Spinal cord (tissue), 10 donors: ENCODE data around the gene COL25A1. TPM values are rescaled to one million over a fixed set of nuclear protein-coding genes. Genes with fewer than 3 reads are reported as not detected.
A peak's percentile ranks its signal among the peaks of the same experiment; 100 is the strongest.

Source experiments
- DNase-seq, 6 donors: peaks; one replicate each; pipeline versions ENCODE4 v3.0.0 to v3.0.0-alpha.2; 2013 to 2015; ENCODE audit warnings: low spot score in 6 of 6, low read depth in 4 of 6
- H3K27ac ChIP-seq: one replicate; pipeline ENCODE4 v1.5.1; 2013; ENCODE audit warnings: low read depth, low read length, control low read depth
- H3K27me3 ChIP-seq: one replicate; pipeline ENCODE4 v1.6.1; 2013; ENCODE audit warnings: low read length; ENCODE audit not compliant: control insufficient read depth, insufficient read depth
- H3K36me3 ChIP-seq: one replicate; pipeline ENCODE4 v1.6.1; 2013; ENCODE audit warnings: low read length; ENCODE audit not compliant: control insufficient read depth, insufficient read depth
- H3K4me1 ChIP-seq: one replicate; pipeline ENCODE4 v1.6.1; 2013; ENCODE audit warnings: low read length; ENCODE audit not compliant: control insufficient read depth, insufficient read depth
- H3K4me3 ChIP-seq: one replicate; pipeline ENCODE4 v1.5.1; 2013; ENCODE audit warnings: low read depth, low read length, control low read depth
- H3K9me3 ChIP-seq: one replicate; pipeline ENCODE4 v1.6.1; 2013; ENCODE audit warnings: low read length; ENCODE audit not compliant: control insufficient read depth, insufficient read depth
- WGBS: methylation state at CpG from one replicate; pipeline ENCODE4 v1.1.5; 2013; ENCODE audit warnings: missing lambda C conversion rate; ENCODE audit not compliant: insufficient coverage; 5-methylcytosine and 5-hydroxymethylcytosine counted together
- polyA plus RNA-seq, 2 donors: library from polyadenylated mRNA; unstranded; fragments of 120-200 nt; gene quantifications; one replicate each; pipeline ENCODE4 v1.2.1, GENCODE V29; 2013; ENCODE audit not compliant: insufficient read length in 2 of 2
- total RNA-seq, 2 donors: library from RNA; depleted of rRNA in 1 of 2; stranded (reverse); fragments of 120-200 nt in 1 of 2; fragments of >200 nt in 1 of 2; gene quantifications; one replicate each; pipeline versions ENCODE4 v1.2.3 to v1.2.4, GENCODE V29; 2013 to 2014
- donor health status: healthy.

The COL25A1 gene
- total and polyA plus RNA-seq, 4 donors, result 9.3 to 33.6 (median 13.4) TPM

DNA sequence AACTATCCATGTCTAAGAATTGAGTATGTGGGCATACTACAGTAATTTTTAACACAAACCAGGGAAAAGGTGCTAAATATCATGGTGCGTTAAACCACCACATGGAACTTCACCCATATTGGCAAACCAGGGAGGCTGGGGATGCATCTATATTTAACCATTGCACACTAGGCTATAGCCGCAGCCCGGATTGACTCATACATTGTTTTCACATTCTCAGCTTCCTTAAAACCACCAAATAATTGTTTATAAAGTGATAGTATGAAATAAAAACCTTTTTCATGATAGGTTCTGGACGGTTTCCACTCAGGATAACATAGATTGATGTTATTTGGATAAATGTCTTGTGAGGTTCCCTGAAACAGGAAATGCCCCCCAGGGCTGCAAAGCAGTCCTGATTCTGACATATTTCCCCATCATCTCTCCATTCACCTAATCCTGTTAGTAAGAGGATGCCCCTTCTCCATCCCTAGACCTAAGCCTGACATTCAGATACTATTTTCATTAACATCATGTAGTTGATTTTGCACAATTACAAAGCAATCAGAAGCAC is 7.9 kb downstream of the COL25A1 start:
- DNase-seq, result peak in 1 of 6 donors; percentile 78
- no peak overlapping the region for H3K4me3 ChIP-seq
- H3K4me1 ChIP-seq, result no peaks in the 10 kb centered on the region
- no peaks in the 10 kb centered on the region for H3K36me3 ChIP-seq
- no CpG with 5 or more reads among the region's 4 CpGs for WGBS
- no peaks in the 10 kb centered on the region for H3K27me3 ChIP-seq
- H3K27ac ChIP-seq, result no peak overlapping the region
- H3K9me3 ChIP-seq, result no peaks in the 10 kb centered on the region

DNA sequence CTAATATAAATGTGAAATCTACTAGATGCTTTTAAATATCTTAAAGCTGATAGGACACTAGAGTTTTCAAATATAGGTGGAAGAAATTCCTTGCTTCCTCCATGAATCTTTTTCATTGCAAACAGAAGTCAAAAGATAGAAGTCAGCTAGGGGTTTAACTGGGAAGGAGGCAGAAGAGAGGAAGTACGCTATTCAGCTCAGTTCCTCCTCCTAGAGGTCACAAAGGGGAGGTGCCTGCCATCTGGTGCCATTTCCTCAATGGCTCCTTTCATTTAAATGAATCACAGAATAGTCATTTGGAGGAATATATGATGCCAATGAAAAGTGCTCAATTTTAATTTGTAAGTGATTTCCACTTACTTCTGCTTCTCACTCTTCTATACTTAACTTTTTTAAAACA is 8.5 kb downstream of the COL25A1 start:
- H3K36me3 ChIP-seq, result no peaks in the 10 kb centered on the region
- H3K4me1 ChIP-seq, result no peaks in the 10 kb centered on the region
- WGBS, result no CpG with 5 or more reads among the region's 1 CpG
- H3K27me3 ChIP-seq, result no peaks in the 10 kb centered on the region
- H3K9me3 ChIP-seq, result no peaks in the 10 kb centered on the region
- no peak for DNase-seq
- H3K27ac ChIP-seq, result no peak overlapping the region
- H3K4me3 ChIP-seq, result no peak overlapping the region

DNA sequence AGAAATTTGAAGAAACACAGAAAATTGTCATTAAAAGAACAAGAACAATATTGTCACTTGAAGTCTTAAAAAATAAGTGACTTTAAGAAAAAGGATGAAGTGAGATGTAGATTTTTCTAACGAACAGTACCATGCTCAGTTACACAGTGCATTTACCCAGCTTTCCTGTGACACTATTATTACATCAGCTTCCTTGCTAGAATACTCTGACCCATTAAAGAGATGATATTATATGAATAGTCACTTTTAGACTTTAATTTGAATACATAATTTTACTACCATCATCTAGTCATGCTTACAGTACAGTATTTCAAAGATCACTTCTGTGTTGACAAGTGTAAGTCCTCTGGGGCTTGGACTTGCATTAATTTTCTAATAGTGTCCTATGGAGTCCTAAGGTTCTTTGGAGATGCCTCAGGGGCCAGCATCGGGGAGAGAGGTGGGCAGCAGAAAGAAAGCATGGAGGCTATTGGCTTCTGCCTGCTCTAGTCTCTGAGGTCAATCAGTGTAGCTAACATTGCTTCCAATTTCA is 10.7 kb downstream of the COL25A1 start:
- no peak overlapping the region for H3K4me3 ChIP-seq
- H3K27ac ChIP-seq, result no peak overlapping the region
- H3K36me3 ChIP-seq, result no peaks in the 10 kb centered on the region
- no CpG with 5 or more reads among the region's 2 CpGs for WGBS
- H3K9me3 ChIP-seq, result no peaks in the 10 kb centered on the region
- no peak for DNase-seq
- H3K27me3 ChIP-seq, result no peaks in the 10 kb centered on the region
- H3K4me1 ChIP-seq, result no peaks in the 10 kb centered on the region

DNA sequence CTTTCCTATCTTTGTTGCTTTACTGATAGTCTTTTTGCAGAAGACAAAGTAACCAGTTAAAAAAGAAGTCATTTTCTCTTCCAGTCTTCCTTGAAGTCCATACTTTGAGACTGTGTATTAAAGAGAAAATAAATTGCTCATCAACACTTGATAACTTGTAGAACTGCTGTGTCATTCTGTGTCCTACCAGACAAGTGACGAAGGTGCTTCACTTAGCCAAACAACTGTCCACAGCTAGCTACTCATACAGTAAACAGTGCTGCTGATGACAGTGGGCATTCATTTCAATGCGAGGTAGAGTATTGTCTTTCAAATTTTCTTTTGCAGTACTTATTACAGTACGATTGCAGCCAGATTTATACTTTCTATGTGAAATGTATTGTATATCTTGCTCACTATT is 11.5 kb downstream of the COL25A1 start:
- H3K27me3 ChIP-seq, result no peaks in the 10 kb centered on the region
- no peak overlapping the region for H3K4me3 ChIP-seq
- no peaks in the 10 kb centered on the region for H3K9me3 ChIP-seq
- H3K4me1 ChIP-seq, result no peaks in the 10 kb centered on the region
- H3K27ac ChIP-seq, result no peak overlapping the region
- WGBS, result no CpG with 5 or more reads among the region's 3 CpGs
- no peak for DNase-seq
- no peaks in the 10 kb centered on the region for H3K36me3 ChIP-seq

DNA sequence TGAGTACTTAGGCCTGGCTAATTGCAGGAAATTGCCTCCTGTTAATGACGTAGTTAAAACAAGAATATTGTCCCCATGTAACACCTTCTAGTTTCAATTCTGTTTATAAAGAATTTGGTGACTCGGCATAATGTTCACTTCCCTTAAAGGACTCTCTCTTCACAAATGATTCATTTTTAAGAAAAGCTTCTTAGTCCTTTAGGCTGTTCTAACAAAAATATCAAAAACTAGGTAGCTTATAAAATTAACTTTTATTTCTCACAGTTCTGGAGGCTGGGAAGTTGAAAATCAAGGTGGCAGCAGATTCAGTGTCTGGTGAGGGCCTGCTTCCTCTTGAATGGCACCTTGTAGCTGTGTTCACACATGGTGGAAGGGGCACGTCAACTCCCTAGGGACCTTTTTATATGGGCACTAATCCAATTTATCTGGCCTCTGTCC is 23.8 kb downstream of the COL25A1 start:
- peak in 1 of 6 donors; percentile 63 for DNase-seq
- no peaks in the 10 kb centered on the region for H3K27me3 ChIP-seq
- no peaks in the 10 kb centered on the region for H3K4me1 ChIP-seq
- WGBS, result no CpG with 5 or more reads among the region's 3 CpGs
- no peaks in the 10 kb centered on the region for H3K36me3 ChIP-seq
- H3K27ac ChIP-seq, result no peak overlapping the region
- no peak overlapping the region for H3K4me3 ChIP-seq
- no peaks in the 10 kb centered on the region for H3K9me3 ChIP-seq

DNA sequence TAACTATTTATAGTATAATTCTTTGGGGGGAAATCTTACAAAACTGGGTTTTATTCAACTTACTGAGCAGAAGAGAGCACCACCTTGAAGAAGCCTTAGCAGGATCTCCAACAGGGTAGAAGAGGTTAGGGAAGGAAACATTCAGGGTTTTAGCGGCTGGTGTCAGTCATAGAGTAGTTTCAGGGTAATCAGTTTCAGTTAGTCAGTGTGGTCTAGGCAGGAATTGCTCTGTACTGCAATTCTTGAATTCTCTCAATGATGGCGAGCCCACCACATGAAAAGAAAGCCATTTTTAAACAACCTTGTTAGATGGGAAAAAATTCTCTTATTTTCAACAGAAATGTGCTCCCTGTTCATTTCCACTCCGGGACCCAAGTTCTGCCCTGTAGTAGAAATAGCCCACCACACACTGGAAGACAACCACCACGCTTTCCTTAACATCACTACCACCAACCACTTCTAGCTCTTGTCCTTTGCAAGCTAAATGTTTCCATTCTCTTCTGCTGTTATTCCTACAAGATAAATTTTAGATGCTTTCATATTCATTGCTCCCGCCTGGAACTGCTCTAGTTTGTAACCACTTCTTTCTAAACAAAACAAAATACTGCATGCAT is 25.9 kb downstream of the COL25A1 start:
- no peaks in the 10 kb centered on the region for H3K9me3 ChIP-seq
- H3K4me3 ChIP-seq, result no peak overlapping the region
- H3K4me1 ChIP-seq, result no peaks in the 10 kb centered on the region
- DNase-seq, result no peak
- no peaks in the 10 kb centered on the region for H3K36me3 ChIP-seq
- WGBS, result 96% methylated on average over 4 of the region's 5 CpGs
- no peak overlapping the region for H3K27ac ChIP-seq
- H3K27me3 ChIP-seq, result no peaks in the 10 kb centered on the region

DNA sequence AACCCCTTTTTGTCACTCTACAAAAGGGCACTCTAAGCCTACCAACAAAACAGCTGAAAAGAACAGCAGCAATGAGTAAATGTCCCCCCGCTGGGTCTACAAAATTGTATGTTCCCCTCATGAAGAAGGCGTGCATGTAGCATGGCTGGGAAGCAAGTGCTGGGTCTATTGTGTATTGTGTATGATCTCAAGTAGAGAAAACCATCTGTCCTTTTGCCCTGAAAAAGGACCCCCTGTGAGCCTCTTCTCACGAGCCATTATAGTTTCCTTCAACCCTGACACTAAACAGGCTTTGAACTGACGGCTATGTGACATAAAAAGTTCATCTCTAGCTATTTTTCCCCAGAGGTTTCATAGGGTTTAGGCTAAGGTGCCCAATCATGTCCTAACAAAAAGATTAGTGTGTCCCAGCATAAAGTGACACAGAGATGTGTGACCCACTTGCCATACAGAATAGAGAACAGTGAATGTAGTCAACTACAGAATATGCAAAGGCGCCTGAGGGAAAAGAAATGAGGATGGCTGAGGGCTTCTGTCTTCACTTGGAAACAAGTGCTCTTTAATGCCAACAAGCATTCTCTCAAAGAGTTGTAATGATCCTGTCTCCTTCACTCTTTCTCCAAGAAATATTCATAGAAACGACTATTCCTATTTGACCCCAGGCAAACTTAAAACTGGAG is 27.3 kb downstream of the COL25A1 start:
- Histone ChIP-seq H3K27ac (no peak overlapping the region), H3K9me3 (no peaks in the 10 kb centered on the region), H3K27me3 (no peaks in the 10 kb centered on the region), H3K4me3 (no peak overlapping the region), H3K36me3 (no peaks in the 10 kb centered on the region), H3K4me1 (no peaks in the 10 kb centered on the region)
- no peak for DNase-seq
- WGBS, result 32% methylated on average over 3 of the region's 6 CpGs

DNA sequence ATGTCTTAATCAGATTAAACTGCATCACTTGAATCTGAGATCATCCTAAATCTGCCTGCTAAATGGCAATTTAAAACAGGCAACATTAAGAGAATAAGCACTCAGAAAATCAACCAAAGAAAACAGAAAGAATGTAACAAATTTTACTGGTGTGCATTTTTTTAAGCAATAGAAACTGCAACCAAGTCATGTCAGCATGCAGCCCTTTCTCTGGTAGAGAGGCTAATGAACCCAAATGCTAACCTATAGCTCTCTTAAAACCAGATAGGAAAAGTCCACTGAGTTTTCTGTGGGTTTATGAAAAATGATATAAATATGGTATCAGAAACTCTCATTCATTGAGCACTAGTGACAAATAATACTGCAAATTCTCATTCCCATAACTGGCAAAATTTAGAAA is 35.6 kb downstream of the COL25A1 start:
- Histone ChIP-seq H3K9me3 (no peaks in the 10 kb centered on the region), H3K27me3 (no peaks in the 10 kb centered on the region), H3K36me3 (no peaks in the 10 kb centered on the region), H3K27ac (no peak overlapping the region), H3K4me3 (no peak overlapping the region), H3K4me1 (no peaks in the 10 kb centered on the region)
- no peak for DNase-seq

DNA sequence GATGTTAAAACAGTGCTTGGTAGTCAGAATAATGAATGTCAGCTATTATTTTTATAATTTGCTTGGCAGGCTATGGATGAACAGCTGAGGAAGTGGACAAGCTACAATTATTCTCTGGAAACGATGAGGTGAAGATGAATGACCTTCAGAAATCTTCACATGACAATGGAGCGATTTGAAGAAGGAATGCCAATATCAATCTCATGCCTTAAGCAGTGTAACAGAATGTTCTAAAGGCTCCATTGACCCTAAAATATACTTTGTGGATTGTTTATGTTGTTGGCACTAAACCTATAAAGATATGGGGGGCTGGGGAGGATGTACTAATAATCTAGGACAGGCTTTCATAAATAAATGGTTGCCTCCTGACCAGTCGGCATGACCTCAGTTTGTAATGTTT is 36.2 kb downstream of the COL25A1 start:
- 50% methylated on average over 1 of the region's 3 CpGs for WGBS
- Histone ChIP-seq H3K4me1 (no peaks in the 10 kb centered on the region), H3K27ac (no peak overlapping the region), H3K27me3 (no peaks in the 10 kb centered on the region), H3K36me3 (no peaks in the 10 kb centered on the region), H3K4me3 (no peak overlapping the region), H3K9me3 (no peaks in the 10 kb centered on the region)
- no peak for DNase-seq

DNA sequence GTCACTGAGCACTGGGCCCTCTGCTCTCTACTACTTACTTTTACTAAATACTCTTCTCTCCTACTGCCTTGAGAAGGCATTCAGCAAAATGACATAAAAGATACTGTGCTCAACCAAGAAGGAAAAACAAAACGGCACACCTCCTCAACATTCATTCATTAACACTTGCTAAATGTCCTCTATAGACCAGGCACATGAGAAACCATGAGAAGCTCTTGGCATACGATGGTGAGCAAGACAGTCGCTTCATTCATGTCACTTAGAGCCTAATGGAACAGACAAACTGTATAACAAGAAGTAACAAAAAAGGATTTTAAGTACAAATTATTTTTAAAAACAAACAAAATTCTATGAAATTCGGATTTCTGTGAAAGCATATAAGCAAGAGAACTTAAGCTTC is 38.7 kb downstream of the COL25A1 start:
- H3K27ac ChIP-seq, result no peak overlapping the region
- H3K4me3 ChIP-seq, result no peak overlapping the region
- no peak for DNase-seq
- H3K27me3 ChIP-seq, result no peaks in the 10 kb centered on the region
- H3K36me3 ChIP-seq, result no peaks in the 10 kb centered on the region
- H3K9me3 ChIP-seq, result no peaks in the 10 kb centered on the region
- no CpG with 5 or more reads among the region's 4 CpGs for WGBS
- H3K4me1 ChIP-seq, result no peaks in the 10 kb centered on the region
